Upper lobe of left lung (tissue), 6 donors: ENCODE measurements around the gene RNF126. TPM values are rescaled to one million over a fixed set of nuclear protein-coding genes. Genes with fewer than 3 reads are reported as not detected.
A peak's percentile ranks its signal among the peaks of the same experiment; 100 is the strongest.

Experiments
- ATAC-seq, 2 donors: fragments of 200-7000 bp; cut with Tn5 transposase; one replicate each; pipeline ENCODE4 v1.9.1; 2022; ENCODE audit warnings: mild to moderate bottlenecking in 2 of 2, moderate library complexity in 2 of 2; ENCODE audit not compliant: low FRiP score in 2 of 2
- DNase-seq, 2 donors: peaks; one replicate each; pipeline ENCODE4 v3.0.0-alpha.2; 2019 to 2020
- H3K27ac ChIP-seq, 4 donors: fragments of 200-600 bp; sonication (generic); one replicate each; pipeline ENCODE4 v1.5.1; 2016 to 2019
- H3K27me3 ChIP-seq, 4 donors: fragments of 200-600 bp; sonication (generic); one replicate each; pipeline ENCODE4 v1.5.1; 2017 to 2019
- H3K36me3 ChIP-seq, 4 donors: fragments of 200-600 bp; sonication (generic); one replicate each; pipeline ENCODE4 v1.5.1; 2016 to 2019
- H3K4me1 ChIP-seq, 4 donors: fragments of 200-600 bp; sonication (generic); one replicate each; pipeline ENCODE4 v1.5.1; 2018 to 2019
- H3K4me3 ChIP-seq, 4 donors: fragments of 200-600 bp; sonication (generic); one replicate each; pipeline ENCODE4 v1.5.1; 2017 to 2019; ENCODE audit warnings: mild to moderate bottlenecking in 2 of 4, moderate library complexity in 1 of 4
- H3K9me3 ChIP-seq, 4 donors: fragments of 200-600 bp; sonication (generic); one replicate each; pipeline ENCODE4 v1.5.1; 2018 to 2019
- CTCF ChIP-seq, 6 experiments: fragments of 450-650 bp in 4 of 6; fragments of 200-600 bp in 2 of 6; sonication (generic) in 2 of 6; IDR thresholded peaks; one replicate each; pipeline ENCODE4 v1.5.1; 2016 to 2019; ENCODE audit warnings: antibody characterized with exemption in 6 of 6
- EP300 ChIP-seq, 4 donors: sonication (generic); formaldehyde crosslinking; IDR thresholded peaks; one replicate each; pipeline ENCODE4 v1.5.1; 2017; ENCODE audit warnings: antibody characterized with exemption in 4 of 4, control low read depth in 2 of 4
- POLR2A ChIP-seq, 4 donors: fragments of 450-650 bp; IDR thresholded peaks; one replicate each; pipeline ENCODE4 v1.5.1; 2016 to 2017; ENCODE audit warnings: antibody characterized with exemption in 4 of 4, mild to moderate bottlenecking in 2 of 4
- POLR2AphosphoS5 ChIP-seq, 2 donors: sonication (generic); formaldehyde crosslinking; IDR thresholded peaks; one replicate each; pipeline ENCODE4 v1.5.1; 2017; ENCODE audit warnings: antibody characterized with exemption in 2 of 2
- whole genome bisulfite sequencing, 2 donors: methylation state at CpG; one replicate each; pipeline ENCODE4 v1.1.5; 2017 to 2018; 5-methylcytosine and 5-hydroxymethylcytosine counted together
- total RNA-seq, 6 donors: library from RNA; depleted of rRNA in 4 of 6; stranded (reverse); fragments of >200 nt in 4 of 6; gene quantifications; one replicate each; pipeline versions ENCODE4 v1.1.0 to v1.2.1, GENCODE V29; 2016 to 2021
- donor health status: DM: no; HTN: no; CAD: no; lungs with moderate emphysema.
- donor health status: DM: no; HTN: yes; CAD: no; lungs with severe emphysema.

RNF126 gene
- total RNA-seq, 6 donors from 2014 or later: 36.7 to 106 (median 66.3) TPM

DNA sequence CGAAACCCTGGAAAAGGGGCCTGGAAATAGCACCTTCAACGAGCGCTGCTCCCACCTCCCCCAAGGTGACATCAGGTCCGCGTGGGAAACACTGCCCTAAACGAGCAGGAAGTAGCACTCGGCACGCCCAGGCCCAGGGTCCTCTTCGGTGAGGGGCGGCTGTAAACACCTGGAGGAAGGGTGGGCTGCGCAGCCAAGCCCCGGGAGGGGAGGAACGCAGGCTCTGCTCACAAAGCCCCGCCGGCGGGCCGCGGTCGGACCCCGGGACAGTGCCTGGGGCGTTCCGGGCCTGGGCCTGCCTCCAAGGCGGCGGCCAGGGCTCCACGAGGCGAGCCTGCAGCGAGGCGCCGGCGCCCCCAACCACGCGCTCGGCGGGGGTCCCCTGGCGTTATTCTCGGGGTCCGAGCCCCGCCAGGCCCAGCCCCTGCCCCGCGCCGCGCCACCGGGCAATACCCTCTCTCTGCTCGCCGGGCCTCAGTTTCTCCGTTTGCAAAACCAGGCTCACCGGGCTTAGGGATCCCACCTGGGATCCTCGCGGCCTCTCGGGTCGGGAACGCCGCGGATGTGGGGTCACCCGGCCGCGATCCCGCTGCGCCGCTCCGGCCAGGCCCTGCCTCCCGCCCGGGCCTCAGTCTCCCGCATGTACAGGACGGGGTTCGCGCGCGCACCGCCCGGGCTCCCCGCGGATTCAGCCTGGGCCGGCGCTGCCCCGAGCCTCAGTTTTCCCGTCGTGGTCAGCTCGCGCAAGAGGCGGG is 630 bp downstream of the RNF126 start:
- Histone ChIP-seq H3K36me3 (peaks cover 0 to 5% (median 2%) of the 10 kb centered on the region in 4 donors), H3K4me3 (peak overlapping the region; percentile 97 to 99 (median 98)), H3K27ac (peak overlapping the region; percentile 87 to 93 (median 89)), H3K4me1 (peaks cover 57 to 72% (median 63%) of the 10 kb centered on the region in 4 donors), H3K27me3 (no peaks in the 10 kb centered on the region), H3K9me3 (no peaks in the 10 kb centered on the region)
- whole genome bisulfite sequencing, 2 donors: 0% methylated on average over 1 to 29 of the region's 81 CpGs
- TF ChIP-seq POLR2AphosphoS5 (IDR thresholded peaks at IDR 0.05) (no peak), POLR2A (IDR thresholded peaks at IDR 0.05) (peak in 1 of 4 donors; percentile 5), CTCF (IDR thresholded peaks at IDR 0.05) (no peak)
- peak in 1 of 2 donors; percentile 5 for ATAC-seq
- DNase-seq: peak; percentile 79 to 91

GRCh38 chr19:661427-662196 is 1.4 kb downstream of the RNF126 start:
- H3K36me3 ChIP-seq: peaks cover 0 to 9% (median 4%) of the 10 kb centered on the region in 4 donors
- DNase-seq (peak in 1 of 2 donors; percentile 51), ATAC-seq (peak in 1 of 2 donors; percentile 7)
- peak overlapping the region; percentile 97 to 99 (median 98) for H3K4me3 ChIP-seq
- no peaks in the 10 kb centered on the region for H3K9me3 ChIP-seq
- no peaks in the 10 kb centered on the region for H3K27me3 ChIP-seq
- peaks cover 57 to 80% (median 63%) of the 10 kb centered on the region in 4 donors for H3K4me1 ChIP-seq
- TF ChIP-seq POLR2AphosphoS5 (IDR thresholded peaks at IDR 0.05): peak in 1 of 2 donors; percentile 23
- TF ChIP-seq EP300 (IDR thresholded peaks at IDR 0.05): no peak
- WGBS, 2 donors: 12 to 14% methylated on average over 18 to 31 of the region's 31 CpGs
- H3K27ac ChIP-seq: peak overlapping the region; percentile 87 to 93 (median 89)

DNA sequence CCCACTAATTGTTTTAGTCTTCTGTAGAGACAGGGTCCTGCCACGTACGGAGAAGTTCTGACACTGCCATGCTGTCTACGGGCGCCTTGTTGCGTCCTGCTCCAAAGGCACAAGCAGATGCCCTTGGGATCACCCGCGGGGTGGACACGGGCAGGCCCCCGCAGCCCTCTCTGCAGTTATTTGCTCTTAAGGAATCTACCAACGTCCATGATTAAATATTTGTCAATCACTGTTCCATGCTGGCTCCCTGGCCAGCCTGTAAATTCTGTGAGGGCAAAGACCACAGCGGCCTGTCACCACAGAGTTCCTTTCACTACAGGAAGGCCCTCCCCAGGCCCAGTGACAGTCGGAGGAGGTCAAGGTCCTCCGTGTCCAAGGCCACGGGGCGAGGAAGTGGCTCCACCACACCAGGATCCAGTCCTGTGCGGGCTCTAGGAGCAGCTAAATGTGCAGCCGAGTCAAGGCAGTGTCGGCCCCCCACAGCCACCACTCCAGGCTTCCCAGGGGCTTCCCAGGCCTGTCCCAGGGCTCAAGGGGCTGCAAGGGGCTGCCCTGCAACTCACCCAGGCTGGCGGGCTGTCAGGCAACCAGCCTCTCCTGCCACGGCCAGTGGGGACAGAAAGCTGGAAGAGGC is 2.1 kb downstream of the RNF126 start:
- DNase-seq: peak in 1 of 2 donors; percentile 72

GRCh38 chr19:658916-659839 is 3.8 kb downstream of the RNF126 start:
- TF ChIP-seq POLR2AphosphoS5 (IDR thresholded peaks at IDR 0.05): no peak
- DNase-seq (peak in 1 of 2 donors; percentile 85), ATAC-seq (peak in 1 of 2 donors; percentile 17)
- WGBS, 2 donors: 58 to 63% methylated on average over 33 to 44 of the region's 50 CpGs
- H3K36me3 ChIP-seq: peaks cover 0 to 19% (median 4%) of the 10 kb centered on the region in 4 donors
- H3K4me1 ChIP-seq: peaks cover 47 to 79% (median 53%) of the 10 kb centered on the region in 4 donors
- H3K27me3 ChIP-seq: no peaks in the 10 kb centered on the region
- H3K27ac ChIP-seq: peak overlapping the region; percentile 60 to 93 (median 88)
- no peaks in the 10 kb centered on the region for H3K9me3 ChIP-seq
- peak overlapping the region in 1 of 4 donors; percentile 19 for H3K4me3 ChIP-seq

More for the DNA sequence above, 2.1 kb downstream of the RNF126 start:
- Histone ChIP-seq H3K4me3 (peak overlapping the region in 3 of 4 donors; percentile 97 to 99 (median 97)), H3K4me1 (peaks cover 57 to 87% (median 63%) of the 10 kb centered on the region in 4 donors), H3K9me3 (no peaks in the 10 kb centered on the region), H3K27ac (peak overlapping the region; percentile 87 to 93 (median 89)), H3K36me3 (peaks cover 0 to 11% (median 4%) of the 10 kb centered on the region in 4 donors), H3K27me3 (no peaks in the 10 kb centered on the region)
- no peak for ATAC-seq
- no peak for TF ChIP-seq POLR2AphosphoS5 (IDR thresholded peaks at IDR 0.05)
- no peak for TF ChIP-seq POLR2A (IDR thresholded peaks at IDR 0.05)
- peak in 1 of 6 experiments; percentile 7 for TF ChIP-seq CTCF (IDR thresholded peaks at IDR 0.05)
- no peak for TF ChIP-seq EP300 (IDR thresholded peaks at IDR 0.05)
- 38 to 52% methylated on average over 5 to 14 of the region's 20 CpGs for WGBS, 2 donors
